H1 (cell line): ENCODE results near the gene FBXO39. TPM values are rescaled to one million over a fixed set of nuclear protein-coding genes. Genes with fewer than 3 reads are reported as not detected.

Source experiments
- CTCF ChIA-PET: fragments of 300-600 bp; sonication (Branson Sonifier 250); formaldehyde crosslinking; loops from one replicate; lab custom pipeline; 2021; ENCODE audit not compliant: partially characterized antibody; lab: Charles Lee
- POLR2A ChIA-PET: fragments of 300-600 bp; sonication (Branson Sonifier 250); formaldehyde crosslinking; loops from one replicate; lab custom pipeline; 2021; ENCODE audit warnings: inconsistent platforms; ENCODE audit not compliant: partially characterized antibody; lab: Charles Lee
- DNase-seq, 2 experiments: peaks; one replicate each; pipeline versions ENCODE4 v3.0.0 to v3.0.0-alpha.2; 2010 to 2022; ENCODE audit warnings: low spot score in 2 of 2, low read depth in 1 of 2, mixed read lengths in 1 of 2
- FAIRE-seq: peaks from 2 replicates; lab custom pipeline; 2011; peaks lifted over from hg19 to GRCh38; lab: Jason Lieb, UNC
- H2AFZ ChIP-seq: 2 replicates; pipeline ENCODE4 v1.8.1; 2012; ENCODE audit warnings: low read length, inconsistent platforms
- H2AK5ac ChIP-seq: 2 replicates; pipeline ENCODE4 v1.6.1; 2013; ENCODE audit warnings: low read depth, low read length
- H2BK120ac ChIP-seq: replicated peaks from 2 replicates; pipeline ENCODE3; 2013; ENCODE audit warnings: low read depth, low read length, inconsistent platforms
- H2BK12ac ChIP-seq: 2 replicates; pipeline ENCODE4 v1.6.1; 2013; ENCODE audit warnings: low read depth, low read length
- H2BK15ac ChIP-seq: 2 replicates; pipeline ENCODE4 v1.6.1; 2013; ENCODE audit warnings: low read length
- H2BK20ac ChIP-seq: 2 replicates; pipeline ENCODE4 v1.6.1; 2013; ENCODE audit warnings: low read length
- H2BK5ac ChIP-seq: 2 replicates; pipeline ENCODE4 v1.6.1; 2013; ENCODE audit warnings: low read depth, low read length
- H3K14ac ChIP-seq: 2 replicates; pipeline ENCODE4 v1.6.1; 2013; ENCODE audit warnings: inconsistent platforms; ENCODE audit not compliant: insufficient read length
- H3K18ac ChIP-seq: 2 replicates; pipeline ENCODE4 v1.6.1; 2013; ENCODE audit warnings: low read length; ENCODE audit errors: extremely low read depth
- H3K23ac ChIP-seq: 2 replicates; pipeline ENCODE4 v1.6.1; 2013; ENCODE audit warnings: inconsistent platforms; ENCODE audit not compliant: insufficient read length
- H3K23me2 ChIP-seq: 2 replicates; pipeline ENCODE4 v1.6.1; 2013; ENCODE audit warnings: low read depth, low read length
- H3K27ac ChIP-seq: 2 replicates; pipeline ENCODE4 v1.6.1; 2011; ENCODE audit warnings: low read depth, low read length, inconsistent platforms
- H3K27me3 ChIP-seq, 4 experiments: replicated peaks in 1 of 4; 1 replicate in 1 of 4; 2 replicates in 3 of 4; pipeline versions ENCODE4 v1.6.1 to v1.8.1; 2011 to 2013; ENCODE audit warnings: low read length in 3 of 4, mild to moderate bottlenecking in 3 of 4, inconsistent platforms in 2 of 4, mixed read lengths in 2 of 4, moderate library complexity in 1 of 4; ENCODE audit not compliant: control insufficient read depth in 3 of 4, insufficient read depth in 3 of 4; ENCODE audit errors: extremely low read depth in 1 of 4
- H3K36me3 ChIP-seq, 4 experiments: 2 replicates each; pipeline versions ENCODE4 v1.6.1 to v1.8.1; 2011 to 2013; ENCODE audit warnings: mild to moderate bottlenecking in 4 of 4, low read length in 3 of 4, moderate library complexity in 2 of 4, control low read depth in 1 of 4, inconsistent platforms in 1 of 4; ENCODE audit not compliant: insufficient read depth in 4 of 4, control insufficient read depth in 2 of 4
- H3K4ac ChIP-seq: replicated peaks from 2 replicates; pipeline ENCODE3; 2013; ENCODE audit warnings: low read length, low read depth, mixed read lengths, inconsistent platforms; ENCODE audit not compliant: insufficient read length
- H3K4me1 ChIP-seq, 4 experiments: replicated peaks in 1 of 4; 1 replicate in 1 of 4; 2 replicates in 3 of 4; pipeline versions ENCODE4 v1.6.1 to v1.8.1; 2011 to 2013; ENCODE audit warnings: low read length in 3 of 4, inconsistent platforms in 2 of 4, mixed read lengths in 1 of 4; ENCODE audit not compliant: insufficient read depth in 4 of 4, control insufficient read depth in 3 of 4
- H3K4me2 ChIP-seq, 2 experiments: 2 replicates each; pipeline versions ENCODE4 v1.6.1 to v1.8.1; 2011 to 2013; ENCODE audit warnings: low read depth in 2 of 2, low read length in 2 of 2, control low read depth in 1 of 2, inconsistent platforms in 1 of 2, mild to moderate bottlenecking in 1 of 2; ENCODE audit not compliant: insufficient read depth in 1 of 2
- H3K4me3 ChIP-seq, 4 experiments: fragments of 200-600, 300-600 bp in 1 of 4; sonication (generic), shearing (Covaris generic), sonication (Bioruptor Twin) in 1 of 4; 2 replicates each; pipeline versions ENCODE4 v1.5.1 to v1.8.1; 2011 to 2016; ENCODE audit warnings: low read length in 4 of 4, low read depth in 3 of 4, control low read depth in 2 of 4, inconsistent platforms in 2 of 4, mild to moderate bottlenecking in 2 of 4, mixed read lengths in 1 of 4, moderate library complexity in 1 of 4; ENCODE audit not compliant: insufficient read depth in 2 of 4; ENCODE audit errors: extremely low read depth in 1 of 4
- H3K56ac ChIP-seq: replicated peaks from 2 replicates; pipeline ENCODE3; 2013; ENCODE audit warnings: low read depth, mild to moderate bottlenecking, mixed read lengths, low read length, inconsistent platforms; ENCODE audit not compliant: insufficient read length
- H3K79me1 ChIP-seq: 2 replicates; pipeline ENCODE4 v1.6.1; 2013; ENCODE audit warnings: low read depth, low read length, control low read depth
- H3K79me2 ChIP-seq, 2 experiments: 2 replicates each; pipeline versions ENCODE4 v1.6.1 to v1.8.1; 2012 to 2013; ENCODE audit warnings: low read length in 2 of 2, mild to moderate bottlenecking in 2 of 2, inconsistent platforms in 1 of 2; ENCODE audit not compliant: insufficient read depth in 2 of 2, control insufficient read depth in 1 of 2
- H3K9ac ChIP-seq, 4 experiments: replicated peaks in 1 of 4; 1 replicate in 1 of 4; 2 replicates in 3 of 4; pipeline versions ENCODE4 v1.6.1 to v1.8.1; 2011 to 2013; ENCODE audit warnings: low read depth in 3 of 4, low read length in 3 of 4, control low read depth in 2 of 4, mild to moderate bottlenecking in 2 of 4, moderate library complexity in 2 of 4, inconsistent platforms in 1 of 4; ENCODE audit errors: extremely low read depth in 1 of 4
- H3K9me3 ChIP-seq, 2 experiments: 2 replicates each; pipeline versions ENCODE4 v1.6.1 to v1.8.1; 2012 to 2013; ENCODE audit warnings: mild to moderate bottlenecking in 2 of 2, moderate library complexity in 2 of 2, control low read depth in 1 of 2, inconsistent platforms in 1 of 2, low read depth in 1 of 2, low read length in 1 of 2, mixed read lengths in 1 of 2; ENCODE audit not compliant: insufficient read depth in 2 of 2
- H4K20me1 ChIP-seq, 2 experiments: replicated peaks in 1 of 2; 2 replicates each; pipeline versions ENCODE3 to v1.8.1; 2011 to 2013; ENCODE audit warnings: inconsistent platforms in 2 of 2, low read length in 2 of 2, mild to moderate bottlenecking in 1 of 2; ENCODE audit not compliant: insufficient read depth in 2 of 2, control insufficient read depth in 1 of 2
- H4K5ac ChIP-seq: 2 replicates; pipeline ENCODE4 v1.6.1; 2013; ENCODE audit warnings: low read length, low read depth, mixed read lengths, inconsistent platforms; ENCODE audit not compliant: insufficient read length
- H4K8ac ChIP-seq: 2 replicates; pipeline ENCODE4 v1.8.0; 2013; ENCODE audit warnings: mild to moderate bottlenecking, moderate library complexity, low read length, inconsistent platforms; ENCODE audit not compliant: insufficient read depth; ENCODE audit errors: extremely low read depth
- H4K91ac ChIP-seq: replicated peaks from 2 replicates; pipeline ENCODE3; 2013; ENCODE audit warnings: low read length, mixed read lengths, inconsistent platforms; ENCODE audit not compliant: insufficient read length
- BACH1 ChIP-seq: IDR thresholded peaks from 2 replicates; pipeline ENCODE4 v1.6.1; 2012; ENCODE audit warnings: low read length, improper control_type of control experiment
- BRCA1 ChIP-seq: IDR thresholded peaks from 2 replicates; pipeline ENCODE4 v1.6.1; 2012; ENCODE audit warnings: low read depth, low read length, improper control_type of control experiment
- CREB1 ChIP-seq: IDR thresholded peaks from 2 replicates; pipeline ENCODE4 v1.6.1; 2012; ENCODE audit warnings: inconsistent platforms
- EGR1 ChIP-seq: IDR thresholded peaks from 2 replicates; pipeline ENCODE4 v1.6.1; 2011; ENCODE audit warnings: low read depth, low read length, borderline replicate concordance
- GTF2F1 ChIP-seq: IDR thresholded peaks from 2 replicates; pipeline ENCODE4 v1.6.1; 2012; ENCODE audit warnings: low read depth, low read length, improper control_type of control experiment, borderline replicate concordance
- KDM5A ChIP-seq: fragments of 200-600 bp; IDR thresholded peaks from 2 replicates; pipeline ENCODE4 v1.7.1; 2012; ENCODE audit warnings: mild to moderate bottlenecking, low read length, inconsistent platforms, mixed read lengths
- RFX5 ChIP-seq: IDR thresholded peaks from 2 replicates; pipeline ENCODE4 v1.6.1; 2011; ENCODE audit warnings: low read depth, low read length, improper control_type of control experiment, borderline replicate concordance
- RNF2 ChIP-seq: fragments of 200-900, 300-1000 bp; sonication (generic); IDR thresholded peaks from 2 replicates; pipeline ENCODE4 v1.7.1; 2016; ENCODE audit warnings: borderline replicate concordance, low read depth, mild to moderate bottlenecking, antibody characterized with exemption, low read length; ENCODE audit not compliant: poor library complexity, severe bottlenecking; ENCODE audit errors: missing control alignments
- TAF1 ChIP-seq: IDR thresholded peaks from 2 replicates; pipeline ENCODE4 v1.6.1; 2011; ENCODE audit warnings: mild to moderate bottlenecking, low read depth, low read length
- ZNF274 ChIP-seq: IDR thresholded peaks from 2 replicates; pipeline ENCODE4 v1.7.0; 2012; ENCODE audit warnings: low read length, borderline replicate concordance; ENCODE audit errors: extremely low read depth
- WGBS, 2 experiments: shearing (Covaris generic) in 1 of 2; methylation state at CpG; one replicate each; pipeline versions ENCODE4 v1.1.6 to v1.1.7; 2013 to 2015; ENCODE audit warnings: low lambda C conversion rate in 2 of 2, mixed read lengths in 2 of 2, inconsistent platforms in 1 of 2, low coverage in 1 of 2, missing lambda C conversion rate in 1 of 2; ENCODE audit not compliant: insufficient replicate concordance in 2 of 2, insufficient coverage in 1 of 2, insufficient read length in 1 of 2; ENCODE audit errors: extremely low coverage in 1 of 2, missing lambda C conversion rate in 1 of 2; 5-methylcytosine and 5-hydroxymethylcytosine counted together
- polyA plus RNA-seq, 7 experiments: library from polyadenylated mRNA; depleted of rRNA in 3 of 7; stranded (reverse) in 5 of 7; unstranded in 2 of 7; fragments of >200 nt in 5 of 7; fragments of 200-250 nt in 2 of 7; gene quantifications; 1 replicate in 5 of 7; 2 replicates in 1 of 7; 4 replicates in 1 of 7; pipeline versions ENCODE4 v1.2.1 to v1.2.3, GENCODE V29; 2011 to 2013; ENCODE audit warnings: missing spikeins in 2 of 7, mixed read lengths in 2 of 7
- total RNA-seq: library from RNA; stranded (reverse); fragmentation: NEBNext Ultra II Directional; extraction: Animal tissue kit (Norgen Biotek cat#: 25700); gene quantifications from 2 replicates; pipeline ENCODE4 v1.2.1, GENCODE V29; 2021
- TF ChIP-seq, protein P1 (sequence below): IDR thresholded peaks from 2 replicates; pipeline ENCODE4 v1.6.1; 2012; ENCODE audit warnings: inconsistent platforms

Gene FBXO39
- total and polyA plus RNA-seq, 2 of the 8 experiments (the other 6 are each of a cell fraction or from before 2014, with no cell fraction given), result 0.12 to 0.22 TPM

DNA sequence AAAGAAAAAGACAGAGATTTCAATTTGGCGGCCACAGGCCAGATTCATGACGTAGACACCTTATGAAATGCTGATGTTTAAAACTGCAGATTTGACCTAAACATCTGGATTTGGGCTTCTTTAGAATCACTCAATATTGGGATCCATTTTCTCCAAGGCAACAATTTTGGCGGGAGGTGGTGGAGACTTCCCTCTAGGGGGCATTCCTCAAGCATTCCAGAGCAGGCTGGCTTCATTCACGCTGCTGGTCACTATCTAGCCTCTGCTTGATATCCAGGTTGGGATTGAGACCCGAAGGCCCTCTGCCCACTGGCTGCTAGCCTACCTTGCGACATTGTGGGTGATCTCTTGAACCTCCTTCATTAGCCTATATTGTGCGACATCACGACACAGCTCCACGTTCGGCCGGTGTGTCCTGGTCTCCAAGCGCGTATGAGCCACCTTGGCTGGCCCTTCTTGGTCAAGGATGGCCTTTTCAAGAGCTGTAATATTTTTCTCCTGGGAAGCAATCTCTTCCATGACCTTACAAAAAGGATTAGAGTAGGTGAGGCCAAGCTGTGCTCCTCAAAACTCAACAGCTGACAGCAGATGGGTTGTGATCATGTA is 24.5 kb downstream of the FBXO39 start:
- H2BK5ac ChIP-seq, result peak overlapping the region; percentile 39; the same call in 1 of the 2 replicates
- H3K9me3 ChIP-seq, result no peaks in the 10 kb centered on the region
- peak overlapping the region; percentile 44; the same call in 1 of the 2 replicates for H3K18ac ChIP-seq
- no peak overlapping the region for H4K5ac ChIP-seq
- H3K4me2 ChIP-seq, result peak overlapping the region in 1 of 2 experiments; percentile 15; a peak in 2 of 4 replicates
- H2BK12ac ChIP-seq, result peak overlapping the region; percentile 91
- 0 out of 2 replicates have a peak overlapping the region, but pooled peaks have one; percentile 12 for H2BK15ac ChIP-seq
- no peaks in the 10 kb centered on the region for H3K36me3 ChIP-seq
- ChIA-PET CTCF (interaction anchor here (0.9 to 1.2 kb wide), 4 partner anchors 9 to 220 kb away, joined by 3 read pairs; no protein-coding TSS in a partner anchor), POLR2A (interaction anchor here (1.0 to 1.3 kb wide), 2 partner anchors 10 to 49 kb away, joined by 4 read pairs; no protein-coding TSS in a partner anchor)
- H4K91ac ChIP-seq, result peak overlapping the region; percentile 6
- H4K8ac ChIP-seq, result peak overlapping the region; percentile 35; the same call in 1 of the 2 replicates
- peak overlapping the region; percentile 22; the same call in 1 of the 2 replicates for H2AFZ ChIP-seq
- DNase-seq, result no peak
- no peaks in the 10 kb centered on the region for H4K20me1 ChIP-seq
- no peak overlapping the region for H3K23ac ChIP-seq
- no peak overlapping the region for H3K14ac ChIP-seq
- H3K4ac ChIP-seq, result no peak overlapping the region
- H3K79me2 ChIP-seq, result no peaks in the 10 kb centered on the region
- 84% methylated on average over 13 of the region's 13 CpGs; no CpG with 5 or more reads in 1 of the 2 experiments for WGBS, 2 experiments
- peak overlapping the region in 1 of 4 experiments; percentile 8; a peak in 1 of 8 replicates for H3K4me3 ChIP-seq
- no peak overlapping the region; the same call in 1 of the 2 replicates for H2BK20ac ChIP-seq
- no peak overlapping the region for H2BK120ac ChIP-seq
- peak overlapping the region; percentile 88; the same call in 1 of the 2 replicates for H2AK5ac ChIP-seq
- no peak overlapping the region for H3K27ac ChIP-seq
- H3K9ac ChIP-seq, result no peak overlapping the region
- H3K56ac ChIP-seq, result no peak overlapping the region
- H3K23me2 ChIP-seq, result no peaks in the 10 kb centered on the region; the same call in 1 of the 2 replicates
- H3K4me1 ChIP-seq, result peaks cover 5 to 16% (median 6%) of the 10 kb centered on the region in 4 experiments
- no peaks in the 10 kb centered on the region; the same call in 1 of the 2 replicates for H3K79me1 ChIP-seq
- peak; percentile 7 for FAIRE-seq
- peaks cover 0 to 9% (median 2%) of the 10 kb centered on the region in 4 experiments; a peak in 2 of 7 replicates for H3K27me3 ChIP-seq
- TF ChIP-seq KDM5A (no peak), BRCA1 (no peak), GTF2F1 (no peak), RFX5 (no peak), BACH1 (no peak), CREB1 (no peak), ZNF274 (no peak), RNF2 (no peak), EGR1 (no peak), TAF1 (no peak)
- TF ChIP-seq, protein P1, sequence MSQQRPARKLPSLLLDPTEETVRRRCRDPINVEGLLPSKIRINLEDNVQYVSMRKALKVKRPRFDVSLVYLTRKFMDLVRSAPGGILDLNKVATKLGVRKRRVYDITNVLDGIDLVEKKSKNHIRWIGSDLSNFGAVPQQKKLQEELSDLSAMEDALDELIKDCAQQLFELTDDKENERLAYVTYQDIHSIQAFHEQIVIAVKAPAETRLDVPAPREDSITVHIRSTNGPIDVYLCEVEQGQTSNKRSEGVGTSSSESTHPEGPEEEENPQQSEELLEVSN, result peak; percentile 96
